Activated naive CD4-positive, alpha-beta T cell treated with anti-CD3 and anti-CD28 coated beads, Interleukin-2, amount 50 U/mL, for 72 hours (primary cell): ENCODE data around the gene GPATCH1. TPM values are rescaled to one million over a fixed set of nuclear protein-coding genes. Genes with fewer than 3 reads are reported as not detected.
A peak's percentile ranks its signal among the peaks of the same experiment; 100 is the strongest.
"Not testable (repeated sequence)": the region's sequence is repeated elsewhere in the genome, so short reads cannot be mapped to it uniquely, and the experiment has no call there.

Experiments used
- ATAC-seq, 2 donors: fragments of 150-1000 bp; cut with Tn5 transposase; 2 replicates each; pipeline ENCODE4 v1.10.0; 2021; ENCODE audit warnings: mild to moderate bottlenecking in 2 of 2, moderate library complexity in 2 of 2
- DNase-seq, 2 donors: peaks; one replicate each; pipeline ENCODE4 v3.0.0; 2021 to 2022; ENCODE audit warnings: low spot score in 2 of 2
- H3K27ac Mint-ChIP-seq, 2 donors: one replicate each; pipeline ENCODE4 v1.8.0; 2022; ENCODE audit warnings: mild to moderate bottlenecking in 2 of 2, mixed read lengths in 2 of 2
- H3K36me3 Mint-ChIP-seq, 2 donors: one replicate each; pipeline ENCODE4 v1.8.0; 2022; ENCODE audit warnings: mixed read lengths in 2 of 2
- H3K9me3 Mint-ChIP-seq, 2 donors: one replicate each; pipeline ENCODE4 v1.8.0; 2022; ENCODE audit warnings: mixed read lengths in 2 of 2
- total RNA-seq, 2 donors: library from RNA; stranded (reverse); gene quantifications; one replicate each; pipeline ENCODE4 v1.2.3, GENCODE V29; 2022

The GPATCH1 gene
- total RNA-seq, 2 donors from 2014 or later: 12.9 to 15.6 TPM

GRCh38 chr19:33129901-33130300 is 48.9 kb downstream of the GPATCH1 start:
- H3K36me3 Mint-ChIP-seq: peaks cover 4 to 5% of the 10 kb centered on the region in 2 donors
- DNase-seq (no peak), ATAC-seq (no peak)
- no peak overlapping the region for H3K27ac Mint-ChIP-seq
- no peaks in the 10 kb centered on the region for H3K9me3 Mint-ChIP-seq

GRCh38 chr19:33130433-33130832 is 49.5 kb downstream of the GPATCH1 start:
- DNase-seq: no peak

GRCh38 chr19:33132021-33132420 is 51.0 kb downstream of the GPATCH1 start, which contains the start of gene WDR88:
Gene WDR88, plus strand, starts transcription at chr19:33132114. Its CDS starts 56 bp downstream, at chr19:33132170.
- no peak for DNase-seq
- no peak for ATAC-seq
- Mint-ChIP-seq H3K9me3 (no peaks in the 10 kb centered on the region), H3K36me3 (peaks cover 0 to 5% of the 10 kb centered on the region in 2 donors), H3K27ac (peak within 1 kb of the TSS in 1 of 2 donors; percentile 55)

More at GRCh38 chr19:33130433-33130832, 49.5 kb downstream of the GPATCH1 start:
- Mint-ChIP-seq H3K27ac (no peak overlapping the region), H3K9me3 (no peaks in the 10 kb centered on the region), H3K36me3 (peaks cover 4 to 5% of the 10 kb centered on the region in 2 donors)
- no peak for ATAC-seq

GRCh38 chr19:33132425-33132824 is 51.4 kb downstream of the GPATCH1 start:
- Mint-ChIP-seq H3K9me3 (no peaks in the 10 kb centered on the region), H3K36me3 (peaks cover 0 to 5% of the 10 kb centered on the region in 2 donors), H3K27ac (no peak overlapping the region)
- ATAC-seq: no peak
- DNase-seq: no peak

- ATAC-seq (no peak), DNase-seq (no peak)
- H3K36me3 Mint-ChIP-seq: peaks cover 0 to 5% of the 10 kb centered on the region in 2 donors
- no peaks in the 10 kb centered on the region for H3K9me3 Mint-ChIP-seq
- no peak overlapping the region for H3K27ac Mint-ChIP-seq
Observed at GRCh38 chr19:33133438-33134031, 52.6 kb downstream of the GPATCH1 start.

GRCh38 chr19:33134571-33135041 is 53.6 kb downstream of the GPATCH1 start:
- DNase-seq (peak in 1 of 2 donors; percentile 68), ATAC-seq (peak; percentile 87 to 94)
- Mint-ChIP-seq H3K27ac (no peak overlapping the region), H3K36me3 (peaks cover 0 to 5% of the 10 kb centered on the region in 2 donors), H3K9me3 (no peaks in the 10 kb centered on the region)

GRCh38 chr19:33139165-33139564 is 58.2 kb downstream of the GPATCH1 start:
- Mint-ChIP-seq H3K9me3 (no peaks in the 10 kb centered on the region), H3K36me3 (no peaks in the 10 kb centered on the region), H3K27ac (peak overlapping the region in 1 of 2 donors; percentile 72)
- DNase-seq (no peak), ATAC-seq (no peak)

- DNase-seq (peak in 1 of 2 donors; percentile 72), ATAC-seq (peak; percentile 98)
- H3K27ac Mint-ChIP-seq: peak overlapping the region in 1 of 2 donors; percentile 8
- H3K36me3 Mint-ChIP-seq: no peaks in the 10 kb centered on the region
- H3K9me3 Mint-ChIP-seq: no peaks in the 10 kb centered on the region
Observed at GRCh38 chr19:33143897-33144405, 63.0 kb downstream of the GPATCH1 start.

- Mint-ChIP-seq H3K27ac (no peak overlapping the region), H3K9me3 (no peaks in the 10 kb centered on the region), H3K36me3 (no peaks in the 10 kb centered on the region)
- DNase-seq (no peak), ATAC-seq (no peak)
Observed at GRCh38 chr19:33146209-33146608, 65.2 kb downstream of the GPATCH1 start.

- no peak for ATAC-seq
Observed at GRCh38 chr19:33147538-33147937, 66.6 kb downstream of the GPATCH1 start.

GRCh38 chr19:33150852-33151518 is 70.0 kb downstream of the GPATCH1 start:
- H3K9me3 Mint-ChIP-seq: no peaks in the 10 kb centered on the region
- H3K27ac Mint-ChIP-seq: no peak overlapping the region
- ATAC-seq (no peak), DNase-seq (no peak)
- no peaks in the 10 kb centered on the region for H3K36me3 Mint-ChIP-seq

More at GRCh38 chr19:33147538-33147937, 66.6 kb downstream of the GPATCH1 start:
- H3K9me3 Mint-ChIP-seq: no peaks in the 10 kb centered on the region
- no peaks in the 10 kb centered on the region for H3K36me3 Mint-ChIP-seq
- DNase-seq: no peak
- peak overlapping the region in 1 of 2 donors; percentile 68 for H3K27ac Mint-ChIP-seq

- ATAC-seq (no peak), DNase-seq (no peak)
- no peak overlapping the region for H3K27ac Mint-ChIP-seq
- no peaks in the 10 kb centered on the region for H3K9me3 Mint-ChIP-seq
- H3K36me3 Mint-ChIP-seq: no peaks in the 10 kb centered on the region
Observed at GRCh38 chr19:33152176-33152575, 71.2 kb downstream of the GPATCH1 start.

- not testable (repeated sequence) for H3K9me3 Mint-ChIP-seq, H3K36me3 Mint-ChIP-seq, ATAC-seq, H3K27ac Mint-ChIP-seq, DNase-seq
Observed at GRCh38 chr19:33152625-33153024, 71.6 kb downstream of the GPATCH1 start.

GRCh38 chr19:33154313-33154712 is 73.3 kb downstream of the GPATCH1 start:
- not testable (repeated sequence) for H3K27ac Mint-ChIP-seq, H3K9me3 Mint-ChIP-seq, ATAC-seq, H3K36me3 Mint-ChIP-seq, DNase-seq

- H3K27ac Mint-ChIP-seq: no peak overlapping the region
- H3K9me3 Mint-ChIP-seq: peaks cover 4 to 5% of the 10 kb centered on the region in 2 donors
- no peak for DNase-seq
- ATAC-seq: no peak
- H3K36me3 Mint-ChIP-seq: peaks cover 0 to 8% of the 10 kb centered on the region in 2 donors
Observed at GRCh38 chr19:33156334-33156733, 75.4 kb downstream of the GPATCH1 start.

- Mint-ChIP-seq H3K27ac (peak overlapping the region in 1 of 2 donors; percentile 25), H3K9me3 (peaks cover 4 to 5% of the 10 kb centered on the region in 2 donors), H3K36me3 (peaks cover 0 to 8% of the 10 kb centered on the region in 2 donors)
- no peak for DNase-seq
- ATAC-seq: no peak
Observed at GRCh38 chr19:33157906-33158305, 76.9 kb downstream of the GPATCH1 start.

- Mint-ChIP-seq H3K9me3 (peaks cover 4 to 5% of the 10 kb centered on the region in 2 donors), H3K27ac (peak overlapping the region in 1 of 2 donors; percentile 25), H3K36me3 (peaks cover 0 to 8% of the 10 kb centered on the region in 2 donors)
- DNase-seq (no peak), ATAC-seq (no peak)
Observed at GRCh38 chr19:33158365-33158764, 77.4 kb downstream of the GPATCH1 start.
